ENCODE results near the gene MAP3K2. TPM values are rescaled to one million over a fixed set of nuclear protein-coding genes. Genes with fewer than 3 reads are reported as not detected.
A peak's percentile ranks its signal among the peaks of the same experiment; 100 is the strongest.

Gene MAP3K2
- total and polyA plus RNA-seq, 5 donors from 2014 or later, result 48.4 to 95.7 (median 50.6) TPM

GRCh38 chr2:127400533-127400896 lies 12.7 kb upstream of the MAP3K2 start:
- Mint-ChIP-seq H3K9me3 (peaks cover 0 to 2% (median 0%) of the 10 kb centered on the region in 7 donors), H3K4me1 (peaks cover 0 to 10% (median 5%) of the 10 kb centered on the region in 4 donors), H3K36me3 (no peaks in the 10 kb centered on the region), H3K4me3 (no peak overlapping the region), H3K27ac (no peak overlapping the region), H3K27me3 (no peaks in the 10 kb centered on the region)
- no peak overlapping the region for H3K27ac ChIP-seq (ENCODE audit: insufficient read depth, low read length, poor library complexity, severe bottlenecking)
- ATAC-seq (ENCODE audit: low read depth in 2 of 2), result no peak
- no peaks in the 10 kb centered on the region for H3K4me1 ChIP-seq (ENCODE audit: control insufficient read depth, insufficient read depth, low read length, poor library complexity, severe bottlenecking)
- no peak for DNase-seq
- H3K9me3 ChIP-seq (ENCODE audit: control insufficient read depth in 2 of 2, low read length in 2 of 2), result no peaks in the 10 kb centered on the region
- no peaks in the 10 kb centered on the region for H3K27me3 ChIP-seq (ENCODE audit: control insufficient read depth, insufficient read depth, low read length)
- no peak overlapping the region for H3K4me3 ChIP-seq (ENCODE audit: low read depth, low read length)
- H3K36me3 ChIP-seq (ENCODE audit: control insufficient read depth, insufficient read depth, low read length), result no peaks in the 10 kb centered on the region

- Histone ChIP-seq H3K9me3 (ENCODE audit: control insufficient read depth in 2 of 2, low read length in 2 of 2) (no peaks in the 10 kb centered on the region), H3K4me3 (ENCODE audit: low read depth, low read length) (no peak overlapping the region), H3K27ac (ENCODE audit: insufficient read depth, low read length, poor library complexity, severe bottlenecking) (no peak overlapping the region), H3K4me1 (ENCODE audit: control insufficient read depth, insufficient read depth, low read length, poor library complexity, severe bottlenecking) (no peaks in the 10 kb centered on the region), H3K36me3 (ENCODE audit: control insufficient read depth, insufficient read depth, low read length) (no peaks in the 10 kb centered on the region), H3K27me3 (ENCODE audit: control insufficient read depth, insufficient read depth, low read length) (no peaks in the 10 kb centered on the region)
- Mint-ChIP-seq H3K36me3 (no peaks in the 10 kb centered on the region), H3K27me3 (no peaks in the 10 kb centered on the region), H3K4me3 (no peak overlapping the region), H3K4me1 (peaks cover 0 to 10% (median 5%) of the 10 kb centered on the region in 4 donors), H3K9me3 (peaks cover 0 to 2% (median 0%) of the 10 kb centered on the region in 7 donors), H3K27ac (no peak overlapping the region)
- peak in 1 of 3 donors; percentile 78 for DNase-seq
- peak; percentile 67 to 82 for ATAC-seq (ENCODE audit: low read depth in 2 of 2)
Measured at GRCh38 chr2:127398239-127398590, 10.4 kb upstream of the MAP3K2 start.

GRCh38 chr2:127397568-127398238 lies 9.9 kb upstream of the MAP3K2 start:
- Histone ChIP-seq H3K4me3 (ENCODE audit: low read depth, low read length) (no peak overlapping the region), H3K36me3 (ENCODE audit: control insufficient read depth, insufficient read depth, low read length) (no peaks in the 10 kb centered on the region), H3K9me3 (ENCODE audit: control insufficient read depth in 2 of 2, low read length in 2 of 2) (no peaks in the 10 kb centered on the region), H3K4me1 (ENCODE audit: control insufficient read depth, insufficient read depth, low read length, poor library complexity, severe bottlenecking) (no peaks in the 10 kb centered on the region), H3K27me3 (ENCODE audit: control insufficient read depth, insufficient read depth, low read length) (no peaks in the 10 kb centered on the region), H3K27ac (ENCODE audit: insufficient read depth, low read length, poor library complexity, severe bottlenecking) (no peak overlapping the region)
- H3K9me3 Mint-ChIP-seq, result peaks cover 0 to 2% (median 0%) of the 10 kb centered on the region in 7 donors
- peaks cover 0 to 10% (median 5%) of the 10 kb centered on the region in 4 donors for H3K4me1 Mint-ChIP-seq
- DNase-seq, result no peak
- H3K27ac Mint-ChIP-seq, result no peak overlapping the region
- H3K4me3 Mint-ChIP-seq, result no peak overlapping the region
- no peak for ATAC-seq (ENCODE audit: low read depth in 2 of 2)
- no peaks in the 10 kb centered on the region for H3K27me3 Mint-ChIP-seq
- H3K36me3 Mint-ChIP-seq, result peaks cover 2% of the 10 kb centered on the region

GRCh38 chr2:127394492-127394891 lies 6.7 kb upstream of the MAP3K2 start:
- peaks cover 0 to 2% (median 0%) of the 10 kb centered on the region in 7 donors for H3K9me3 Mint-ChIP-seq
- DNase-seq (no peak), ATAC-seq (ENCODE audit: low read depth in 2 of 2) (no peak)
- no peaks in the 10 kb centered on the region for H3K9me3 ChIP-seq (ENCODE audit: control insufficient read depth in 2 of 2, low read length in 2 of 2)
- H3K27me3 ChIP-seq (ENCODE audit: control insufficient read depth, insufficient read depth, low read length), result no peaks in the 10 kb centered on the region
- H3K27me3 Mint-ChIP-seq, result no peaks in the 10 kb centered on the region
- no peak overlapping the region for H3K4me3 Mint-ChIP-seq
- H3K27ac ChIP-seq (ENCODE audit: insufficient read depth, low read length, poor library complexity, severe bottlenecking), result no peak overlapping the region
- H3K4me1 Mint-ChIP-seq, result peaks cover 6 to 21% (median 12%) of the 10 kb centered on the region in 4 donors
- H3K36me3 Mint-ChIP-seq, result peaks cover 5% of the 10 kb centered on the region
- no peaks in the 10 kb centered on the region for H3K36me3 ChIP-seq (ENCODE audit: control insufficient read depth, insufficient read depth, low read length)
- H3K4me3 ChIP-seq (ENCODE audit: low read depth, low read length), result no peak overlapping the region
- no peak overlapping the region for H3K27ac Mint-ChIP-seq
- peaks cover 11% of the 10 kb centered on the region for H3K4me1 ChIP-seq (ENCODE audit: control insufficient read depth, insufficient read depth, low read length, poor library complexity, severe bottlenecking)

- Histone ChIP-seq H3K27me3 (ENCODE audit: control insufficient read depth, insufficient read depth, low read length) (no peaks in the 10 kb centered on the region), H3K36me3 (ENCODE audit: control insufficient read depth, insufficient read depth, low read length) (no peaks in the 10 kb centered on the region), H3K4me3 (ENCODE audit: low read depth, low read length) (no peak overlapping the region), H3K9me3 (ENCODE audit: control insufficient read depth in 2 of 2, low read length in 2 of 2) (no peaks in the 10 kb centered on the region), H3K27ac (ENCODE audit: insufficient read depth, low read length, poor library complexity, severe bottlenecking) (no peak overlapping the region), H3K4me1 (ENCODE audit: control insufficient read depth, insufficient read depth, low read length, poor library complexity, severe bottlenecking) (peaks cover 25% of the 10 kb centered on the region)
- Mint-ChIP-seq H3K4me1 (peaks cover 16 to 34% (median 20%) of the 10 kb centered on the region in 4 donors), H3K27ac (peak overlapping the region in 1 of 3 donors; percentile 32), H3K27me3 (no peaks in the 10 kb centered on the region), H3K4me3 (no peak overlapping the region), H3K9me3 (peaks cover 0 to 2% (median 0%) of the 10 kb centered on the region in 7 donors), H3K36me3 (peaks cover 5% of the 10 kb centered on the region)
- no peak for ATAC-seq (ENCODE audit: low read depth in 2 of 2)
- no peak for DNase-seq
Measured at GRCh38 chr2:127392828-127393578, 5.2 kb upstream of the MAP3K2 start.

GRCh38 chr2:127392133-127392827 lies 4.5 kb upstream of the MAP3K2 start:
- DNase-seq (no peak), ATAC-seq (ENCODE audit: low read depth in 2 of 2) (no peak)
- Histone ChIP-seq H3K9me3 (ENCODE audit: control insufficient read depth in 2 of 2, low read length in 2 of 2) (no peaks in the 10 kb centered on the region), H3K27ac (ENCODE audit: insufficient read depth, low read length, poor library complexity, severe bottlenecking) (no peak overlapping the region), H3K36me3 (ENCODE audit: control insufficient read depth, insufficient read depth, low read length) (no peaks in the 10 kb centered on the region), H3K4me1 (ENCODE audit: control insufficient read depth, insufficient read depth, low read length, poor library complexity, severe bottlenecking) (peaks cover 25% of the 10 kb centered on the region), H3K4me3 (ENCODE audit: low read depth, low read length) (no peak overlapping the region), H3K27me3 (ENCODE audit: control insufficient read depth, insufficient read depth, low read length) (no peaks in the 10 kb centered on the region)
- Mint-ChIP-seq H3K27ac (peak overlapping the region in 2 of 3 donors; percentile 6 to 59), H3K4me1 (peaks cover 16 to 33% (median 19%) of the 10 kb centered on the region in 4 donors), H3K27me3 (no peaks in the 10 kb centered on the region), H3K4me3 (peak overlapping the region in 1 of 4 donors; percentile 2), H3K36me3 (peaks cover 5% of the 10 kb centered on the region), H3K9me3 (peaks cover 0 to 2% (median 0%) of the 10 kb centered on the region in 7 donors)

GRCh38 chr2:127389778-127390435 lies 2.1 kb upstream of the MAP3K2 start:
- Histone ChIP-seq H3K36me3 (ENCODE audit: control insufficient read depth, insufficient read depth, low read length) (no peaks in the 10 kb centered on the region), H3K9me3 (ENCODE audit: control insufficient read depth in 2 of 2, low read length in 2 of 2) (no peaks in the 10 kb centered on the region), H3K27ac (ENCODE audit: insufficient read depth, low read length, poor library complexity, severe bottlenecking) (peak overlapping the region; percentile 100), H3K4me1 (ENCODE audit: control insufficient read depth, insufficient read depth, low read length, poor library complexity, severe bottlenecking) (peaks cover 42% of the 10 kb centered on the region), H3K27me3 (ENCODE audit: control insufficient read depth, insufficient read depth, low read length) (no peaks in the 10 kb centered on the region), H3K4me3 (ENCODE audit: low read depth, low read length) (peak overlapping the region; percentile 45)
- ATAC-seq (ENCODE audit: low read depth in 2 of 2), result no peak
- H3K36me3 Mint-ChIP-seq, result peaks cover 7% of the 10 kb centered on the region
- peaks cover 0 to 2% (median 0%) of the 10 kb centered on the region in 7 donors for H3K9me3 Mint-ChIP-seq
- H3K4me3 Mint-ChIP-seq, result peak overlapping the region; percentile 63 to 99 (median 74)
- no peaks in the 10 kb centered on the region for H3K27me3 Mint-ChIP-seq
- H3K4me1 Mint-ChIP-seq, result peaks cover 35 to 54% (median 38%) of the 10 kb centered on the region in 4 donors
- peak; percentile 16 to 79 (median 57) for DNase-seq
- peak overlapping the region; percentile 97 to 100 (median 98) for H3K27ac Mint-ChIP-seq

All from CD4-positive, CD25-positive, alpha-beta regulatory T cell (primary cell).